Stimulated activated CD8-positive, alpha-beta memory T cell treated with anti-CD3 and anti-CD28 coated beads, Interleukin-12 subunit alpha, Interleukin-12 subunit beta, amount 100 ng/mL, for 4 hours (primary cell): ENCODE data around the gene KRTAP12-4.
"Not testable (repeated sequence)": the region's sequence is repeated elsewhere in the genome, so short reads cannot be mapped to it uniquely, and the experiment has no call there.

ENCODE experiments used
- DNase-seq: peaks from one replicate; pipeline ENCODE4 v3.0.0-alpha.2; 2020; ENCODE audit warnings: low read depth

The KRTAP12-4 gene

GRCh38 chr21:44610157-44610843, 44.2 kb downstream of the KRTAP12-4 start:
- not testable (repeated sequence) for DNase-seq

- DNase-seq = no peak
Observed at GRCh38 chr21:44609193-44609592, 45.3 kb downstream of the KRTAP12-4 start.

GRCh38 chr21:44606495-44606894, 48.0 kb downstream of the KRTAP12-4 start:
- no peak for DNase-seq
